Measurements from ENCODE around the gene TRAPPC12. TPM values are rescaled to one million over a fixed set of nuclear protein-coding genes. Genes with fewer than 3 reads are reported as not detected.

The TRAPPC12 gene
- polyA plus RNA-seq, 1 donor (not counting 4 experiments of a cell fraction or from before 2014, with no cell fraction given): 44.2 TPM

DNA sequence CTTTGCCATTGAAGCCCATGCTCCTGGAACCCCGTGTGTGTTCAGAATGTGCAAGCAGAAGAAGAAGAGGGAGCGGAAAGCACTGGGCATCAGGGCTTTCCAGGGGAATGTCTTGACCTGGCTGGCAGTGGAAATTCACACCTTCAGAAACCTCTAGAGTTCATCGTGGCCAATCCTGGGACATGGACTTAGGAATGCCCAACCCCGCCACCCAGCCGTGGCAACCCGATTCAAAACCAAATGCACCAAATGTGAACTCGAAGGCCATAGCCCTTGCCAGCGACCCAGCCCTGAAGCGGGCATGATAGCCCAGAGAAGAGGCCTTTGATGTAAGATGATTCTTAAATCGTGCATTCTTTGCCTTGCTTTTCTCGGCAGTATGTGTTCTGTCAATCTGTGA is 70.4 kb downstream of the TRAPPC12 start:
- dilution Hi-C loops (cut with MboI; ENCODE audit: extremely low pct_ligation_motif_present, low sequenced_read_pairs): no loop called here
- Histone ChIP-seq H3K9ac (ENCODE audit: control insufficient read depth, extremely low read depth, insufficient read depth, low read length) (no peak overlapping the region), H3K27me3 (ENCODE audit: control insufficient read depth, extremely low read depth, insufficient read depth, low read length) (no peaks in the 10 kb centered on the region), H3K9me1 (ENCODE audit: control insufficient read depth, extremely low read depth, insufficient read depth, low read length) (no peaks in the 10 kb centered on the region), H4K20me1 (ENCODE audit: control insufficient read depth, extremely low read depth, insufficient read depth, low read length) (no peaks in the 10 kb centered on the region), H3K9me3 (ENCODE audit: control insufficient read depth, low read depth, low read length) (no peaks in the 10 kb centered on the region), H3K4me3 (ENCODE audit: control insufficient read depth in 2 of 3, extremely low read depth in 1 of 3, insufficient read depth in 2 of 3, low read depth in 1 of 3, low read length in 3 of 3) (no peak overlapping the region), H3K4me2 (ENCODE audit: control insufficient read depth, extremely low read depth, insufficient read depth, low read depth, low read length) (no peak overlapping the region), H2AFZ (ENCODE audit: control insufficient read depth, low read length) (no peak overlapping the region), H3K27ac (ENCODE audit: control insufficient read depth, insufficient read depth, low read length) (no peak overlapping the region), H3K79me2 (ENCODE audit: control insufficient read depth, insufficient read depth, low read length) (no peaks in the 10 kb centered on the region), H3K36me3 (ENCODE audit: control insufficient read depth in 2 of 2, extremely low read depth in 1 of 2, insufficient read depth in 2 of 2, low read length in 2 of 2) (peaks cover 19 to 21% of the 10 kb centered on the region in 2 experiments), H3K4me1 (ENCODE audit: control insufficient read depth, extremely low read depth, insufficient read depth, low read length) (no peaks in the 10 kb centered on the region)
- DNase-seq (ENCODE audit: low read depth, low spot score) (no peak), FAIRE-seq (no peak)
- TF ChIP-seq, protein P1, sequence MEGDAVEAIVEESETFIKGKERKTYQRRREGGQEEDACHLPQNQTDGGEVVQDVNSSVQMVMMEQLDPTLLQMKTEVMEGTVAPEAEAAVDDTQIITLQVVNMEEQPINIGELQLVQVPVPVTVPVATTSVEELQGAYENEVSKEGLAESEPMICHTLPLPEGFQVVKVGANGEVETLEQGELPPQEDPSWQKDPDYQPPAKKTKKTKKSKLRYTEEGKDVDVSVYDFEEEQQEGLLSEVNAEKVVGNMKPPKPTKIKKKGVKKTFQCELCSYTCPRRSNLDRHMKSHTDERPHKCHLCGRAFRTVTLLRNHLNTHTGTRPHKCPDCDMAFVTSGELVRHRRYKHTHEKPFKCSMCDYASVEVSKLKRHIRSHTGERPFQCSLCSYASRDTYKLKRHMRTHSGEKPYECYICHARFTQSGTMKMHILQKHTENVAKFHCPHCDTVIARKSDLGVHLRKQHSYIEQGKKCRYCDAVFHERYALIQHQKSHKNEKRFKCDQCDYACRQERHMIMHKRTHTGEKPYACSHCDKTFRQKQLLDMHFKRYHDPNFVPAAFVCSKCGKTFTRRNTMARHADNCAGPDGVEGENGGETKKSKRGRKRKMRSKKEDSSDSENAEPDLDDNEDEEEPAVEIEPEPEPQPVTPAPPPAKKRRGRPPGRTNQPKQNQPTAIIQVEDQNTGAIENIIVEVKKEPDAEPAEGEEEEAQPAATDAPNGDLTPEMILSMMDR (optimal IDR thresholded peaks at IDR 0.05 in 1 of 3, IDR thresholded peaks at IDR 0.05 in 1 of 3, conservative IDR thresholded peaks at IDR 0.05 in 1 of 3; ENCODE audit: extremely low read depth in 1 of 3, insufficient read depth in 2 of 3, low read length in 3 of 3): no peak
- TF ChIP-seq EZH2 (IDR thresholded peaks at IDR 0.05; ENCODE audit: low read length): no peak

DNA sequence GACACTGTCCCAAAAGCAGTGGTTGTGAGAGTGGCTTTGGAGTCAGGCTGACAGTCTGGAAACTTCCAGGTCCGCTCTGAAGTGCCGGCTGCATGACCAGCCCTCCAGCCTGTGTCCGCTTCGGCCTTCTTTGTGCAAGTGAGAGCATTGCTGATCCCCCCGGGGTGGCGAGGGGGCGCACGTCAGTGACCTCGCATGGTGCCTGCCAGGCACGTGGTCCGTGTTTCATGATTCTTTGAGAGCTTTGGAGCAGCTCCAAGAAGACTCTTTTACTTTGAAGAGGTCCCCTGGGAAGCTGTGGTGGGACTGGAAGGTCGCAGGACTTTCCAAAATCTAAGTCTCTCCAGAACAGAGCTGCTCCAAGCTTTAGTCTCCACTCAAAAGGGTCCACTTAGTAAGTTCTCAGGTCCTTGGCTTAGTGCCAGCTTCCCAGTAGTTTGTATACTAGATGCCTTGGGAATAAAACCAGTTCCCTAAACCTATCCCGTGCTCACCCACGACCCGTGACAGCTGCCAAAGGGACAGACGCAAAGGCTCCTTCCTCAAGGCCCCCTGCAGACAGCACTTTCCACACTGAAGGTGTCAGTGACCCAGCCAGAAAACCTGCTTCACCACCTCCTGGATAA is 71.0 kb downstream of the TRAPPC12 start:
- Histone ChIP-seq H3K27me3 (ENCODE audit: control insufficient read depth, extremely low read depth, insufficient read depth, low read length) (no peaks in the 10 kb centered on the region), H3K9ac (ENCODE audit: control insufficient read depth, extremely low read depth, insufficient read depth, low read length) (no peak overlapping the region), H3K4me1 (ENCODE audit: control insufficient read depth, extremely low read depth, insufficient read depth, low read length) (no peaks in the 10 kb centered on the region), H3K36me3 (ENCODE audit: control insufficient read depth in 2 of 2, extremely low read depth in 1 of 2, insufficient read depth in 2 of 2, low read length in 2 of 2) (peaks cover 15 to 17% of the 10 kb centered on the region in 2 experiments), H4K20me1 (ENCODE audit: control insufficient read depth, extremely low read depth, insufficient read depth, low read length) (no peaks in the 10 kb centered on the region), H3K9me3 (ENCODE audit: control insufficient read depth, low read depth, low read length) (no peaks in the 10 kb centered on the region), H3K4me2 (ENCODE audit: control insufficient read depth, extremely low read depth, insufficient read depth, low read depth, low read length) (no peak overlapping the region), H2AFZ (ENCODE audit: control insufficient read depth, low read length) (no peak overlapping the region), H3K4me3 (ENCODE audit: control insufficient read depth in 2 of 3, extremely low read depth in 1 of 3, insufficient read depth in 2 of 3, low read depth in 1 of 3, low read length in 3 of 3) (no peak overlapping the region), H3K9me1 (ENCODE audit: control insufficient read depth, extremely low read depth, insufficient read depth, low read length) (no peaks in the 10 kb centered on the region), H3K79me2 (ENCODE audit: control insufficient read depth, insufficient read depth, low read length) (no peaks in the 10 kb centered on the region), H3K27ac (ENCODE audit: control insufficient read depth, insufficient read depth, low read length) (no peak overlapping the region)
- dilution Hi-C loops (cut with MboI; ENCODE audit: extremely low pct_ligation_motif_present, low sequenced_read_pairs): no loop called here
- TF ChIP-seq, protein P1 (optimal IDR thresholded peaks at IDR 0.05 in 1 of 3, IDR thresholded peaks at IDR 0.05 in 1 of 3, conservative IDR thresholded peaks at IDR 0.05 in 1 of 3; ENCODE audit: extremely low read depth in 1 of 3, insufficient read depth in 2 of 3, low read length in 3 of 3): no peak
- TF ChIP-seq EZH2 (IDR thresholded peaks at IDR 0.05; ENCODE audit: low read length): no peak
- FAIRE-seq (no peak), DNase-seq (ENCODE audit: low read depth, low spot score) (no peak)
